Fibroblast of pulmonary artery (primary cell): ENCODE data around the gene NTRK3.

Source experiments
- DNase-seq: peaks from one replicate; pipeline ENCODE4 v3.0.0-alpha.2; 2010; ENCODE audit warnings: low read depth
- H3K4me3 ChIP-seq: replicated peaks from 2 replicates; pipeline ENCODE4 v1.5.1; 2011; ENCODE audit warnings: low read depth, mild to moderate bottlenecking, control low read depth, low read length, moderate library complexity
- TF ChIP-seq, protein P1 (sequence below): IDR thresholded peaks from 2 replicates; pipeline ENCODE4 v1.5.1; 2011; ENCODE audit warnings: mild to moderate bottlenecking, control low read depth, low read length, inconsistent platforms; ENCODE audit errors: missing control alignments

Gene NTRK3

DNA sequence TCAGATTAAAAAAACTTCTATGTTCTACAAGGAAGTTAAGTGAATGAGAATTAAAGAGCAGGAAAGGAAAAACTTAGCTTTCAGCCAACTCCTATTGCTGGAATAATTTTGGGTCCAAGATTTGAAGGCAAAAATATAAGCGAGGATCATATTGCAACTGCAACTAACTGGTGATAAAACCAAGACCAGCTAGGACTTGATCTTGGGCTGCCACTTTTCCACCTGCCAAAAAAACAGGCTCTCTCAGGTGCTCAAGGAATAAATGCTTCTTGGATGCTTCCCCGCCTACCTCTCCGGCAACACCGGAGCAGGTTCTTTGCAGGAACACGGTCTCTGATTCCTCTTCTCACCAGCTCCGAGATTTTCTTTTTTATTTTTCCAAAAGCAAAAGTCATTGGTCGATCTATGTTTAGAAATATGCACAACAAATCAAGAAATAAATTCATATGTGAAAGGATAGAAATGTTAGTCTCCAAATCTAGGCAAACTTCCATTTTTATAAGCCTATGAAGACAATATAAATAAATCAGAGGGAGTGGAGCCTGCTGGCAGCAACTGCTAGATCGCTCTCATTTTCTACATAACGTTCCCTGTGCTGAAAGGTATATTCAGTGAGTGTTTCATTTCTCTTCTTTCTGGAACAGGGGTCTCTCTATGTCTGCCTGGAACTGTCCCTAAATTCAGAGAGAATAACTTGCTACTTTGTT is 241.9 kb downstream of the NTRK3 start:
- H3K4me3 ChIP-seq: no peak overlapping the region
- DNase-seq: no peak
- TF ChIP-seq, protein P1, sequence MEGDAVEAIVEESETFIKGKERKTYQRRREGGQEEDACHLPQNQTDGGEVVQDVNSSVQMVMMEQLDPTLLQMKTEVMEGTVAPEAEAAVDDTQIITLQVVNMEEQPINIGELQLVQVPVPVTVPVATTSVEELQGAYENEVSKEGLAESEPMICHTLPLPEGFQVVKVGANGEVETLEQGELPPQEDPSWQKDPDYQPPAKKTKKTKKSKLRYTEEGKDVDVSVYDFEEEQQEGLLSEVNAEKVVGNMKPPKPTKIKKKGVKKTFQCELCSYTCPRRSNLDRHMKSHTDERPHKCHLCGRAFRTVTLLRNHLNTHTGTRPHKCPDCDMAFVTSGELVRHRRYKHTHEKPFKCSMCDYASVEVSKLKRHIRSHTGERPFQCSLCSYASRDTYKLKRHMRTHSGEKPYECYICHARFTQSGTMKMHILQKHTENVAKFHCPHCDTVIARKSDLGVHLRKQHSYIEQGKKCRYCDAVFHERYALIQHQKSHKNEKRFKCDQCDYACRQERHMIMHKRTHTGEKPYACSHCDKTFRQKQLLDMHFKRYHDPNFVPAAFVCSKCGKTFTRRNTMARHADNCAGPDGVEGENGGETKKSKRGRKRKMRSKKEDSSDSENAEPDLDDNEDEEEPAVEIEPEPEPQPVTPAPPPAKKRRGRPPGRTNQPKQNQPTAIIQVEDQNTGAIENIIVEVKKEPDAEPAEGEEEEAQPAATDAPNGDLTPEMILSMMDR: no peak

DNA sequence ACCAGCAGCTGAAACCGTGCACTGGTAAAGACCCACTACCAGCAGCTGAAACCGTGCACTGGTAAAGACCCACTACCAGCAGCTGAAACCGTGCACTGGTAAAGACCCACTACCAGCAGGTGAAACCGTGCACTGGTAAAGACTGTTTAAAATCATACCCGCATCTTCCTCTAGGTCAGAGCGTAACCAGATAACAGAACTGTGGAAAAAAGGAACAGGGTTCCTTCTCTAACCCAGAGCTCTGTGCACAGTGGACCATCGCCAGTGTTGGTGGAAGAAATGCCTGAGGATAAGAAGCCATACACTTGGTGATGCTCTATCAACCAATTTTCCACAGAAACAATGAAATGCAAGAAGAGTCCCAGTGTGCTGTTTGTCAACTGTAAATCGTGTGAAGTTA is 243.4 kb downstream of the NTRK3 start:
- DNase-seq: no peak
- no peak overlapping the region for H3K4me3 ChIP-seq
- TF ChIP-seq, protein P1: no peak

DNA sequence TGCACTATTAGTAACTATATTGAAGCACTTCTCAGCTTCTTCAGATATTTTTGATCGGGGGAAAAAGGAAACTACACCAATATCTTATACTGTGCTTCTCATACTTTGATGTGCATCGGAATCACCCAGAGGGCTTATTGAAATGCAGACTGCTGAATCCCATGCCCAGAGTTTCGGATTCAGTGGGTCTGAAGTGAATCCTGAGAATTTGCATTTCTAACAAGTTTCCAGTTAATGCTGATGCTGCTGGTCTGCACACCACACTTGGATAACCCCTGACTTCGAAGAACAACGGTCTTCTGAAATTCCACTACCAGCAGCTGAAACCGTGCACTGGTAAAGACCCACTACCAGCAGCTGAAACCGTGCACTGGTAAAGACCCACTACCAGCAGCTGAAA is 243.9 kb downstream of the NTRK3 start:
- H3K4me3 ChIP-seq: no peak overlapping the region
- no peak for DNase-seq
- TF ChIP-seq, protein P1: no peak

DNA sequence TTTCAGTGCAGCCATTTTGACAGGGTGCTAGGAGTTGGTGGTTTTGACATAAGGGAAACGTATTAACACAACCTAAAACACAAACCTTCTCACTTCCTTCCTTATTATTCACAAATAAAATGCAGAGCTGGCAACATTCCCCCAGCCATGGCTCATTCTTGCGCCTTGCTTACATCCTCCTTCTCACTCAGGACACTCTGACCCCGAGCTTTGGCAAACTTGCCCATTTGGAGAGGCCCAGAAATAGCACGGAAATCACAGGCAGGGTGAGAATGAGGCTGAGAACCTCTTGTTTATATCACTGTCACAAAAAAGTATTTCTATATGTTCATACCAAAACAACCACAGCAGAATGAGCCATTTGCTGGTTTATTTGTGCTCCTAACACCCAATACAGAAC is 244.3 kb downstream of the NTRK3 start:
- no peak for DNase-seq
- TF ChIP-seq, protein P1: no peak
- no peak overlapping the region for H3K4me3 ChIP-seq

DNA sequence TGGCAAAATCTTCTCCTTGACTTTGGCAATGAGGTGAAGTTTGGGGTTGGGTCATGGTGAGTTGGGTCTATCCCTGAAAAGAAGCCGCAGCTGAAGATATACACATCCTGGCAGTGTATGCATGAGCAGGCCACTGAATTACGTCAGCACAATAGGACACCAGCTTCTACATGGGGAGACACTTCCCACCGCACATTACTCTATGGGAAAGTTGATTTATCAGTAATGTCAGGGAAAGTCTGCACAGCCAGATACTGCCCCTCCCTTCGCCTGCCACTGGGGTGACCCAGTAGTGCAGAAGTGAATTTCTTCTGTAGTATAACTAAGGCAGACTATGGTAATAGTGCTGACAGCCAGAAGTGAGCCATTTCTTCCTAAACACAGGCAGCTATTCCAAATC is 245.0 kb downstream of the NTRK3 start:
- no peak overlapping the region for H3K4me3 ChIP-seq
- TF ChIP-seq, protein P1: no peak
- no peak for DNase-seq

DNA sequence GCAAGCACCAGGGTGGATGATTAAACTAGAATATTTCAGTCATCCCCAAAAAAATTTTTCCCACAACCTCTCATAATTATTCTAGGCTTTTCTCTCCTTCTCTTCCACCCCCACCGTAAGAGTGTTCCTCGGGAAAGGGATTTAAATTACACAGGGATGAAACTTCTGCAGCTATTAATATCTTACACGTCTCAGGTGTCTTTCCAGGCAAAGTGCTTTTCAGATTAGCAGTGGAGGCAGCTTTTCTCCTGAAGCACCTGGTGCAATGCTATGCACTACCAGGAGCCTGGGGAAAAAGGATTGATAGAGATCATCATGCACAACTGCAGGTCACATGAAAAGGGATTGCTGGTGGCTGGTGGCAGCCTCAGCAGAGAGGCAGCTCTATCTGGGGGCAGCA is 250.4 kb downstream of the NTRK3 start:
- no peak for DNase-seq
- TF ChIP-seq, protein P1: no peak
- H3K4me3 ChIP-seq: no peak overlapping the region

DNA sequence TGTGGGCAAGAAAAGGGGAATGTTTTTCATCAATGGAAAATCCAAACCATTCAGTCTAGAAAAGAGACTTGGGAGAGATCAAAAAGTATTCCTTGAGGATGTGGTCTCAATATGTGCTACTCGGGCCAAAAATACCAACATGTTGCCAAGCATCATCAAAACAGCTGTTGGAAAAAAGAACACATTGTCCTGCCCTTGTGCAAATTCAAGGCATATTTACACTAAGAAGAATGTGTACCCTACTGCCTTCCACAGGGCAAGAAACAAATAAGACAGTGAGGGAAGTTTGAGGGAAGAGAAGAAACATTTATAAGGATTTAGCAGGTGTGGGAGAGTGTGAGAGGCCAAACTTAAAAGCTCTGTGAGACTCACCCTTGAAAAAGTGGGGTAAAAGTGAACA is 252.1 kb downstream of the NTRK3 start:
- TF ChIP-seq, protein P1: no peak
- no peak for DNase-seq
- no peak overlapping the region for H3K4me3 ChIP-seq
